NCI-H524 (cell line): ENCODE data around the gene LTBP3.

Experiments
- DNase-seq, 2 experiments: peaks; one replicate each; lab custom pipeline; 2025; lab: John Stamatoyannopoulos, UW

LTBP3 gene

DNA sequence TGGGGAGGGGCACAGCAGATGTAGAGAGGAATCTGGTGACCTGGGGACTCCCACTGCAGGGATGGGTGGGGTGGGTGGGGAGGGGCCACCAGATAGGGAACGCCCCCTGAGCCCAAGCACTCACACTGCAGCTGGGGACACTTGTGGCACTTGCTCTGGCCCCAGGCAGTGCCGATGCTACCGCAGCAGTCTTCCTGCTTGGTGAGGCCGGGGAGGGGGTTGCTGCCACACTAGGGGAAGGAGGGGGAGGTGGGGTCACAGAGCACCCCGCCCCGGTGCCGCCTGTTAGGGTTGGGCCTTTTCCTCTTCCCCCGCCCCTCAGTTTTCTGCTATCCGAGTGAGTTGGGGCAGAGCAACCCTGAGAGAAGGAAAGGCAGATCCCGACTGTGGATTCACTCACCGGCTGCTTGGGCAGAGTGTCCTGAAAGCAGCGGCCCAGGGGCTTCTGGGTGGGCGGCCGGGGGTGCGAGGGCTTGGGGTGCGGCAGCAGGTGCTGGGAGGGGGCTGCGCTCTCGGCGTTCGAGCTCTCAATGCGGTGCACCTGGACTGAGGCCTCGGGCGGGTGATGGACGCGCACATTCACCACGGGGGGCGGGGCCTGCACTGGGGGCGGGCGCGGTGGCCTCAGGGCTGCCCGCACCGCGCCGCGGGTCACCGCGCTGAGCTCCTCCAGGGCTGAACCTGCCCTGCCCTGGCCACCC, 4.7 kb downstream of the LTBP3 start:
- DNase-seq: peak in 1 of 2 experiments; percentile 25

DNA sequence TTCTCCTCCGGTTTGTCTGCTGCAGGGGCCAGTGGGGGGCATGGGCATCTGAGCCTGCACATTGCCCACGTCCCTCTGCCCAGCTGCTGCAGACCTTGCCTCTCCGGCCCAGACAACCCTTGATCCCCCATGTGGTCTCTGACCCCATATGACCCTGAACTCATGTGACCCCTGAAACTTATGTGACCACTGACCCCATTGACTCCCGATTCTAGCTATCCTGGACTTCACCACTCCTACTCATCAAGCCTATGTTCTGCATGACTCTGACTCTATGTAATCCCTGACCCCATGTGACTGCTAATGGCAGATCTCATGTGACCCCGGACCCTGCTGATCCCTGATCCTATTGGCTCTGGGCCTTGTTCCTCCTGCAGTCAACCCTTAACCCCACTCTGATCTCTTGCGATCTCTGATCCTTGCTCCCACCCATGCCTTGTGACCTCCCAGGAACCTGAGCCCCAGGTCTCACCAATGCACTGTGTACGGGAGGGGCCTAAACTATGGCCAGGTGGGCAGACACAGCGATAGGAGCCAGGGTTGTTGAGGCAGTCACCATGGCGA, 5.7 kb downstream of the LTBP3 start:
- DNase-seq: no peak

DNA sequence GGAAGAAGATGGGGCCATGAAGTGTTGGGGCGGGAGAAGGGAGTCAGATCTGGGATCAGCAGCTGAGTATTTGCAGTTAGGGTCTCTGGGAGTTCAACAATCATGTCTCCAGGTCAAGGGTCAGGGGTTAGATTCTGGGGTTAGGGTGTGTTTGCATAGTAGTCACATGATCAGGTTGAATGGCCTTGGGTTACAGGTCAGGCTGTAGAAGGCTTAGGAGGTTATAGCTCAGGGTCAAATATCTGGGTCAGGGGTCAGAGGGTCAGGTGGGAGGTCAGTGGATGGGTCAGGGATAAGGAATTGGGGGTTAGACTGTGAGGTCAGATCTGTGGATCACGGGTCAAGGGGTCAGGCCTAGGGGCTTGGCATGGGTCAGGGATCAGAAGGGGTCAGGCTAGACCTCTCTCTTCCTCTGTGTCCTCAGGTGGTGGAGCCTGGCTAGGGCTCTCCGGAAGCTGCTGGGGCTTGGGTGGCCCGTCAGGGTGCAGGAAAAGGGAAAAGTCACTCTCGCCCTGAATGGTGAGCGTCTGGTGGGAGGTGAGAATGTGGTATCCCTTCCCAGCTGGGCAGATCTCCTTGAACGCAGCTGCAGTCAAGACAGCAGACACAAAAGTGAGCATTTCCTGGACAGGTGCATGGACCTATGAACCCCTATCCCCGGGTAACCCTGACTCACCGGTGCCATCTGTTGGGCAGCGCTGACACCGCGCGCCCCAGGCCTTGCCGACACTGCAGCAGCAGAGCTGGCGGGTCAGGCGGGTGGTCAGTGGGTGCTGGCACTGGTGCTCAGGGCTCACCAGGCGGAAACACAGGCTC, 6.4 kb downstream of the LTBP3 start:
- peak in 1 of 2 experiments; percentile 46 for DNase-seq

DNA sequence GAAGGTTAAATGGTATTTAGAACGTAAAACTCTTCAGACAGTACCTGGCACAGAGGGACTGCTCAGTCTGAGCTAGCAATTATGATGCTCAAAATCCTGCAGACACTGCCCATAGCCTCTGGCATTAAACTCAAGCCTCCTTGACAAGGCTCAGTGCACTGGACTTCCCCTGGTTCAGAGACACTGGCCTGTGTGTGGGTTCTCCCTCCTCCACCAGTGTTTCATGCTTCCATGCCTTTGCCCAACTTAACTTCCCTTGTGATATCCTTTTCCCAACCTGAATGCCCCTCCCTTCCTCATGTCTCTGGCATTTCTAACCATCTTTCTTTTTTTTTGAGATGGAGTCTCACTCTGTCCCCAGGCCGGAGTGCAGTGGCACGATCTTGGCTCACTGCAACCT, 9.1 kb downstream of the LTBP3 start:
- no peak for DNase-seq

DNA sequence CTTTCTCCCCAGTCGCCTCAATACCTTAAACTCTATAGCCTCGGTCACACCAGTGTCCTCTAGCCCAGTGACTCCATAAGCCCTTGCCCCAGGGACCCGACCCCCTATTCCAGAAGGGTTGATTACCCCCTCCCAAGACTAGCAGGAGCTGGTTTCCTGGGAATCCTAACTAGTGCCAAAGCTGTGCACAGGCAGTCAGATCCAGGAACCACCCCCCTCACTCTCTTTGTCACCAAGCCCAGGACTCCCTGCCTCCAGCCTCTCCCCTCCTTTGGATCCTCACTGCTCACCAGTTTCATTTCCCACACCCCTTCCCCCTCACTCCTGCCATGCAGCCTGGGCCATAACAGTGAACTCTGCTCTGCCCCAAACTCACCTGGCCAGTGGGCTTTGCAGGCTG, 9.8 kb downstream of the LTBP3 start:
- DNase-seq: no peak

DNA sequence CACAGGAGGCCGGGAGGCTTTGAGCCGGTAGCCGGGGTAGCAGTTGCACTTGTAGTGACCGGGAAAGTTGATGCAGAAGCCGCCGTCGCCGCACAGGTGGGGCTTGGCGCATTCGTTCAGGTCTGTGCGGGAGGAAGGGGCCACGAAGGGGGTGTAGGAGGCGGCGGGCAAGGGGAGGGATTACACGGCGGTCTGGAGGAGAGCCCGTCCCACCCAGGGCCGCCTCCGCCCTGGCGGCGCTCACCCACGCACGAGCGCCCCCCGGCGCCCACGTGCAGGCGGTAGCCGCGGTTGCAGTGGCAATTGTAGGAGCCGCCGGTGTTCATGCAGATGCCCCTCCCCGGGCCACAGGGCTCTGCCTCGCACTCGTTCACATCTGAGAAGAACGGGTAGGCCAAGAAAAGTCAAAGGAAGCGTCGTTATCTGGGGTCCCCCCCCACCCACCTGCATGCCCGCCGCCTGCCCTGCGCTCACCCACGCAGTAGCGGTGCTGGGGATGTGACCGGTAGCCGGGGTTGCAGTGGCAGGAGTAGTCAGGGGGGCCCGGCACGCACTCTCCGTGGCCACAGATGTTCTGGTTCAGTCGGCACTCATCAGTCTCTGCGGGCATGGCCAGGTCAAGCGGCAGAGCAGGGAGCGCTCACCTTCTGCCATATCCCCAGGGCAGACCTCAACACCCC, 10.6 kb downstream of the LTBP3 start:
- no peak for DNase-seq

DNA sequence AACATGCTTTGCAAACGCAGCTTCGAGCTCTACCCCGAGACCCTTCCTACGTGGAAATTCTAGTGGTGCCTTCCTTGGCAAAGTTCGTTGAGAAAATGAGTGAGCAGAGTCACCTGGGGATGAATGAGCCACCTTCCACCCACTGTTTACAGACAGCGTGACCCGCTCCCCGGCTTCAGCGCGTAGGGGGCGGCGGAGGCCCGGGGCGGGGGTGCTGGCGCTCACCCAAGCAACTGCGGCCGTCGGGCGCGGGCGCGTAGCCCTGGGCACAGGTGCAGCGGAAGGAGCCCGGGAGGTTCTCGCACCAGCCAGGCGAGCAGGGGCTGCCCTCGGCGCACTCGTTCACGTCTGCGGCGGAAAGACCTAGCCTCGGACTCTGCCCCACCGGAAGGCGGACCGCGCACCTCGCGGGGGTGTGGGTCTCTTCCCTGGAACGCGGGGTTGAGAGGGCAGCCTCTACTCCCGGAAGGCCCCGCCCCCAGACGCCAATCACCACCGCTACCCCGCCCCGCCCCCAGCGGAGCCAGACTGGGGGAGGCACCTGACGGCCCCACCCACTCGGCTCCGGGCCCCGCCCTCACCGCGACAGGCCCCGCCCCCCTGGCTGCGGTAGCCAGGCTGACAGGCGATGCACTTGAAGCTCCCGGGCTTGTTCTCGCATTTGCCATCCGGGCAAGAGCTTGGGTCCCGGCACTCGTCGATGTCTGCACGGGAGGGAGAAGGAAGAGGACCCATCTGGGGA, 11.8 kb downstream of the LTBP3 start:
- DNase-seq: peak in 1 of 2 experiments; percentile 43

DNA sequence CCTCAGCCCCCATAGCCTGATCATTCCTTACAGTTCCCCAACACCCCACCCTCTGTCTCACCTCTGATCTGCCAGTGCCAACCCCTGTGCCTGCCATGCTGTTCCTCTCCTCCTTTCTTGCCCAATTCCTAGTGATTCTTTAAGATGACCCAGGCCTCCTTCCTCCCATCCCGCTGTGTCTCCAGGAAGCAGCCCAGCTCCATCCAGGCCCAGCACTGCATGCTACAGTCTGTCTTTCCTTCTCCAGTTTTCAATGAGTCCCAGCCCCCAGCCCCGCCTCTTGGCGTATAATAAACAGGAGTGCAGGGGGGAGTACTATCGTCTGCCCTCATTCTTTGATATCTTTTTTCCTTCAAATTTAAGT, 12.3 kb downstream of the LTBP3 start:
- no peak for DNase-seq

DNA sequence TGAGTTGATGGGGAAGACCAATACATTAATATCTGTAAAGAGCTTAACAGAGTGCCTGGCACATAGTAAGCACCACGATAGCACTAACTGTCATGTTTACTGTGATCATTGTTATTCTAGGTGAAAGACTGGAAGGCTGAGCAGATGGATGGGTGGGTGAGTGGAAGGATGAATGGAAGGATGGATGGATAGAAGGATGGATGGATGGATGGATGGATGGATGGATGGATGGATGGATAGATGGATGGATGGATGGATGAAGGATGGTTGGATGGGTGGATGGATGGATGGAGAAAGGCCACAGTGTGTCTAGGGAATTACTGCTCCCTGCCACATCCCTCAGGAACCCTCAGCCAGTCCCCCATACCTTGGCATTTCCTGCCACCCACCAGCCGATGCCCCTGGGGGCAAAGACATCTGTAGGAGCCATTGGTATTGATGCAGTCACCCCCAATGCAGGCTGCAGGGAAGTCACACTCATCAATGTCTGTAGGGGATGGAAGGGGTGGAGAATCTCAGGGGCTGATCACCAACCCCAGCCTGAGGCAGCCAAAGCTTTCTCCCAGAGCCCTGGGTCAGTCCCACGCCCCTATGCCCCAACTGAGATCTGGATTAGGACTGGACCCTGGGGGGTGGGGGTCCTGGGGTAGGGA, 15.3 kb downstream of the LTBP3 start:
- no peak for DNase-seq

DNA sequence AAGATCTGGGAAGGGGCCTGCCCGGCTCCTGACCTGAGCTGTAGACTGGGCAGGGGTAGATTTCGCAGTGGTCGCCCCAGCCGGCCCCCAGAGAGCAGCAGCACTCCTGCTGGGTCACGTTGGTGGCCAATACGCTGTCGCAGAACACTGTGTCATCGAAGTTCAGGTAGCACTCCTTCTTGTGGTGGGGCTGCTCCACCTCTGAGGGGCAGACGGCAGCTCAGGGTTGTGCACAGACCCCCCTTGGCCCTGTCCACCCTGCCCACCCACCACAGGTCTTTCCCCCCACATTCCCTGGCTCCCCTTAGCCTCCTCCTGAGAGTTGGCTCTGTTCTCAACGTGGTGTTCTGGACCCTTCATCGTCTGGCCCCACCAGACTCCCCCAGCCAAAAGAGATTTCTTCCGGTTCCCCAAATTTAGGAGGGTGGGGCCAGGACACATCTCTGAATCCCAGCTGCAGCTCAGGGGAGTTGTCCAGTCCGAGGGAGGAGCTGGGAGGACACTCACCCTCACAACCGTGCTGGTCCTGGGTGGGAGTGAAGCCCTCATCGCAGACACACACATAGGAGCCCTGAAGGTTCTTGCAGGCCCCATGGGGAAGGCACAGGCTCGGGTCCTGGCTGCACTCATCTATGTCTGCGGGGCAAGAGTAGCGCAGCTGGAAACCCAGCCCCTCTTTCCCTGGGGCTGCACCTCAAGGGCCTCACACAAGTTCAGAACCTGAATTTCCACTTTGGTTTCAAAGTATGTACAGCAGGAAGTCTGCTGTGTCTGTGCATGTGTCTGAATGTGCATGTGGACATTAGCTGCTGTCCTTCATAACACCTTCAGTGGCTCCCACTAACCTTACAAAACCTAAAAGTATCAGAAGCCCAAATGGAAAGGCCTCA, 16.8 kb downstream of the LTBP3 start:
- no peak for DNase-seq

DNA sequence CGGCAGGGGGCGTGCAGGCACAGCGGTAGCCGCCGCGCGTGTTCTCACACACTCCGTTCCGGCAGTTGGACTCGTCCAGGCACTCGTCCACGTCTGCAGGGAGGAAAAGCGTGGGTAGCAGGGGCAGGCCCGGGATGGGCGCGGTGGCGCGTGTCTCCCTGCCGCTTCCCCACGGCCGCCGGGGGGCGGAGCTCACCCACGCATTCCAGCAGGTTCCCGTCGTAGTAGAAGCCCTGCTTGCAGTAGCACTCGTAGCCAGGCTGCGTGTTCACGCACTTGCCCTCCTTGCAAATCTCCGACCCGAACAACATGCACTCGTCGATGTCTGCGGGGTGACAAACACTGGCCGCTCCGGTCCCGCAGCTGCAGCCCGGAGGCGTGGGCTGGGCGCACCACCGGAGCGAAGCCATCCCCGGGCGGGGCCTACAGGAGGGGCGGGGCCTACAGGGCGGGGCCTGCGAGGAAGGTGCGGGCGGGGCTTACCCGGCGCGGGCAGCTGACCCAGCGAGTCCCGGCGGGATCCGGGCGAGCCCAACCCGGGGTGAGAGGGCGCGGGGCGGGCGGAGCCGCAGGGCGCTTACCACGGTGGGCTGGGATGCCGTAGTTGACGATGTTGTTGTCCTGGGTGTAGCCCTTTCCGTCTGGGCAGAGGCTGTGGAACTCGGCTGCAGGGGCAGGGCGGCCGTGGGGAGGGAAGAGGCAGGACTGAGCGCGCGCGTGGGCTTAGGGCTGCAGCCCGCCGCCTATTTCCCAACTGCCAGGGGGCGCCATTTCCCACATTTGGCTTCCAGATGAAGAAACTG, 17.7 kb downstream of the LTBP3 start:
- peak; percentile 18 to 58 for DNase-seq

DNA sequence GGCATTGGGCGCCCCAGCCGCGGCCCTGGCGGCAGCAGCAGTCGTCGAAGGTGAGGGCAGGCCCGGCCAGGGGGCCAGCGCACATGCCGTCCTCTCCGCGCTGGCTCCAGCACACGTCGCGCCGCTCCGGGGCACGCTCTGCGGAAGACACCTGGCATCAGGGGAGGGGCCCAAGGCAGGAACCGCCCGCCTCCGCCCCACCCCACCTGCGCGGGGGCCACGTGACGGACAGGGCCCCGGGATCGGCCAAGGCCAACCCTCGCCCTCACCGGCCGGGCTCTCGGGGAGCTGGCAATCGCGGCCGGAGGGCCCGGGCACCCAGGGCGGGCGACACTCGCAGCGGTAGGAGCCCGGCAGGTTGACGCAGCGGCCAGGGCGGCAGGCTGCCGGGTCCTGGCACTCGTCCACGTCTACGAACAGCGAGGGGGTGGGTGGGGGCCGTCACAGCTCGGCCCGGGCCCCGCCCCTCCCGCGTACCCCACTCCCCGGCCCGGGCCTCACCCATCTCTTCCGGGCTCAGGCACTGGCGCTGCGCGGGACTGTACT, 18.3 kb downstream of the LTBP3 start:
- DNase-seq: no peak

DNA sequence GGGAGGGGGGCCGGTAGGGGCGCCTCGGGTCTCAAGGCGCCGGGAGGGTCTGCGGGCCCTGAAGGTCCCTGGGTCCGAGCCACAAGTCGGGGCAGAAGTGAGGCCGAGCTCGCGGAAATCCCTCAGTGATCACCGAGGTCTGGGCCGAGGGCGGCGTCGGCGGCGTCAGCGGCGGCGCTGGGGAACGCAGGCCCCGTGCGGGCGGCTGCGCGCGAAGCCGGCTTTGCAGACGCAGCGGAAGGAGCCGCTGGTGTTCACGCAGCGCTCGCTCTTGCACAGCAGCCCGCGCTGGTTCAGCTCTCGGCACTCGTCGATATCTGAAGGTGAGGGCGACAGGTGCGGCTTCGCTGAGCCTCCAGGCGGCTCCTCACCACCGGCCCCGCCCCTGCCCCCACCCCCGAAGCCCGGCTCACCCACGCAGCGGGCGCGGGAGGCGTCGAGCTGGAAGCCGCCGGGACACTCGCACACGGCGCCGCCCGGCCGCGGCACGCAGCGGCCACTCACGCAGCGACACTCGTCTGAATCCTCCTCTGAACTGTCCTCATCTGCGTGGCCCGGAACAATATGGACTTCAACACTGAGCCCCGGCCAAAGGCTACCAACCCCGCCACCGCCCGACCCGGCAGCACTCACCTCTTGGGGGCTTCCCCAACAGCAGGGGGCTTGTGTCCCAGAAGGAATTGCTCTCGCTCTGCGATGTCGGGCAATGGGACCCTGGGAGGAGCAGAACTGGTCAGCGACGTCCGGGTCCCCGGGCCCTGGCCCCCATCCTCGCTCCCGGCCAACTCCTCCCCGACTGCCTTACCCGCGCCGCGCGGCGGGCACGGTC, 19.0 kb downstream of the LTBP3 start:
- no peak for DNase-seq

DNA sequence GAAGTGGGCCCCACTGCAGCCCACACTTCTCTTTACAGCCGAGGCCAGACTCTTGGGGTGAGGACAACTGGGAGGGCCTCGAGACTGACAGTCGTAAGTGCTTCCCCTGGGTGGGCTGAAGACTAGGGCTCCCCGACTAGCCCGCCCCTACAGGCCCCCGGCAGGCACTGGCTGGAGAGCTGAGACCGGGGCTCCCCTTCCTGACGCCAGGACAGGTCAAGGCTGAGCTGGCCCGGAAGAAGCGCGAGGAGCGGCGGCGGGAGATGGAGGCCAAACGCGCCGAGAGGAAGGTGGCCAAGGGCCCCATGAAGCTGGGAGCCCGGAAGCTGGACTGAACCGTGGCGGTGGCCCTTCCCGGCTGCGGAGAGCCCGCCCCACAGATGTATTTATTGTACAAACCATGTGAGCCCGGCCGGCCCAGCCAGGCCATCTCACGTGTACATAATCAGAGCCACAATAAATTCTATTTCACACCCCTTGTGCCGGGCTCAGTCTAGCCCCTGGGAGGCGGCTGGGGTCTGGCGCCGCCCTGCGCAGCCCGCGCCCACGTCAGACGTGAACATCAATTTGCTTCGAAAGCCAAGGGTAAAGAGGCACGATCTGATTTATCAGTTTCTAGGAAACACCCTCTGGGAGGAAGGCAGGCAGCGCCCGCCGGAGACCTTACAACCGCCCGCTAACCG, 19.8 kb downstream of the LTBP3 start:
- no peak for DNase-seq

DNA sequence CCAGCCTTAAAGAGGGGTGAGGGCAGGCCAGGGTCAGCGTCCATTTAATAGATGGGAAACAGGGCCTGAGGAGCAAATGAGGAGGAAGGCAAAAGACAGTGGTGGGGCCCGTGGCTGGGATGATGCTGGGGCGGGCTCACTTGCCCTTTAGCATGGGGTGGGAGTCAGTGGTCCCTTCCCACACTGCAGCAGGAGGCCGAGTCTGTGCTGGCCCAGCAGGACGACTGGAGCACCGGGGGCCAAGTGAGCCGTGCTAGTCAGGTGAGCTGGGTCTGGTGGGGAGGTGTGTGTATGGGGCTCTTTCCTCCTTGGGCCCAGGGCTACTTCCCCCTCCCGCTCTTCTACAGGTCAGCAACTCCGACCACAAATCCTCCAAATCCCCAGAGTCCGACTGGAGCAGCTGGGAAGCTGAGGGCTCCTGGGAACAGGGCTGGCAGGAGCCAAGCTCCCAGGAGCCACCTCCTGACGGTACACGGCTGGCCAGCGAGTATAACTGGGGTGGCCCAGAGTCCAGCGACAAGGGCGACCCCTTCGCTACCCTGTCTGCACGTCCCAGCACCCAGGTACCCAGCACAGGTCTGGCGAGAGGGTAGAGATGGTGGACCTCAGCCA, 20.4 kb downstream of the LTBP3 start:
- no peak for DNase-seq

DNA sequence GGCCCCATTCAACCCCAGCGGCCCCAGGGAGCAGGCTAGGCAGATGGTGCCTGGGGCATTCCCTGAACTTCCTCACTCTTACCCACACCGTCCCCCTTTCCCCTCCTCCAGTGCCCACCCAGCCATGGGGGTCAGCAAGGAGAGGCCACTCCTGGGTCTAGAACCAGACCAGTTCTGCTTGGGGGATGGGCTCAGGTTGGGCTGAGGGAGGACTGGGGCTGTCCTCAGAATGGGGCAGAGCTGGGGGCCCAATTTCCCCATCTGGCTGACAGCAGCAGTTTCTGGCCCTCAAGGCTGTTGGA, 20.9 kb downstream of the LTBP3 start:
- DNase-seq: no peak
